Stimulated activated CD4-positive, alpha-beta T cell treated with anti-CD3 and anti-CD28 coated beads, Interleukin-2, amount 100 ng/mL, for 4 hours (primary cell): ENCODE measurements around the gene GAPVD1.
A peak's percentile ranks its signal among the peaks of the same experiment; 100 is the strongest.

Experiments used
- DNase-seq: peaks from one replicate; pipeline ENCODE4 v3.0.0-alpha.2; 2020; ENCODE audit warnings: low read depth

The GAPVD1 gene

DNA sequence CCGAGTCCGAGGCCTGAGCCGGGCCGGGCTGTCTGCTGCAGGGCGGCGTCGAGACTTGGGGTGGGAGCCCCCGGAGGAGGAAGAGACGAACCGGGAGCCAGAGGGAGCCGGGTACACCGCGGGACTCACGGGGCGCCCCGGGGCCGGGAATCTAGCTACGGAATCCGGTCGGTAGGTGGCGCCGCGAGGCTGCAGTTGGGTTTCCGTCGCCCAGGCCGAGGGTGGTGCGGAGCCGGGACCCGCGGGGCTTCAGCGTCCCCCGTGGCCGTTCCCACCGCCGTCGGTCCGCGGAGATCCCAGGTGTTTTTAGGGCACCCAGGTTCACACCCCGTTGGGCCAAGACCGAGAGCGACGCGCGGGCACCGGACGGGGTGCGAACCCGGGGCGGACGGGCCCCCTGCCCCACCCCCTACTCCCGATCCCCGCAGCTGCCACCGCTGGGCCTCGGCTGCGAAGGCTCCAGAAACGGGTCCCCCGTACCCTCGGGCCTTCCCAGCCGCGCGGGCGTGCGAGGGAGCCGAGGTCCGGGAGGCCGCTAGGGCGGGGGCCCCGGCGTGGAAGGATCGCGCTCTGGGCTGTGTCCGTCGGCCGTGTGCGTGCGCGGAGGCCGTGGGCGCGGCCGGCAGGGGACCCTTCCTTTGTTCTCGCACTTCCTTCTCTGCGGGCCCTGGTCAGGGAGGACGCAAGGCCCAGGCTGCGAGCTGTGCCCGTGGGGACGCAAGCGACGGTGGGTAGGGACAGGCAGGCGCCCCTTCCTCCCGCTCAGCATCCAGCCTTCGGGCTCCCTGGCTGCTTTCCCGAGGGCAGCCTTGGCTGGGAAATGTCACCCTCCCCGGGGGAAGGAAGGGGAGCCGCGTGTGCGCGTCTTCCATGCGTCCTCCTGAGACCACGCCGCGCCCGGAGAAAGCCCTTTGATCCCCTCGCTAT is 146.6 kb downstream of the GAPVD1 start:
- peak; percentile 56 for DNase-seq

DNA sequence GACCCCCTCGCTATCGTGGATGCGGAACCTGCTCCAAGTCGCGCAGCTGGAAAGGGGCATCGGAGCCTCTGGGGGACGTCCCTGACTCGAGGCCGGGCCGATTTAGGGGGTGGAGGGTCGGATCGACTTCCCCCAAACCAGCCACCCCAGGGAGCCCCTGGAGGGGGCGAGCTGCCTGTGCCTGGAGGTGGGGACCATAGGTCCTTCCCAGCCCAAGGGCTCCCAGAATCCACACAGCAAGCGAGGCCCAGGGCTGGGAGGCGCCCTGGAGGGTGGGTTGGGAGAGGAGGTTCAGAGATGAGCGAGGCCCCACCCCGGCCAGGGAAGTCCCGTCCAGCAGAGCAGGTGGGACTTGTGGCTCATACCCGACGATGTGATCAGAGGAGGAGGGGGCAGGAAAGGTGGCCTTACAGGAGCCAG is 147.6 kb downstream of the GAPVD1 start:
- DNase-seq = no peak

GRCh38 chr9:125409637-125410521 is 148.3 kb downstream of the GAPVD1 start:
- DNase-seq = no peak

DNA sequence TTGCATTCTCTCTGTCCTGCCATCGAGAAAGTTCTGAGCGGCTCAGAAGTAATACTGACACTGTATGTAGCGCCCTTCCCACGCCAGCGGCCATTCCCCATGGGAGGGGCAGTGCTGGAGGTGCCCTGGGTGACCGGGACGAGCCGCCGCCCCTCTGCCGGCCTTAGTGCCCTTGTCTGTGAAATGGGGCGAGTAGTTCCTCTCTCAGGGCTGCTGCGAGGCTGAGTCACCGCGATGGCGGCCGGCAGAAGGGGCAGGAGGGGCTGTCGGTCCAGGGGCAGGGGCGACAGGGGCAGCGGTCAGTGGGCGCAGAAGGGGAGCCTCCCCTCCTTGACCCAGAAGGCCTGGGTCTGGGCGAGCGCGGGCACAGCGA is 148.9 kb downstream of the GAPVD1 start:
- DNase-seq = no peak

GRCh38 chr9:125411171-125411756 is 149.6 kb downstream of the GAPVD1 start:
- no peak for DNase-seq

DNA sequence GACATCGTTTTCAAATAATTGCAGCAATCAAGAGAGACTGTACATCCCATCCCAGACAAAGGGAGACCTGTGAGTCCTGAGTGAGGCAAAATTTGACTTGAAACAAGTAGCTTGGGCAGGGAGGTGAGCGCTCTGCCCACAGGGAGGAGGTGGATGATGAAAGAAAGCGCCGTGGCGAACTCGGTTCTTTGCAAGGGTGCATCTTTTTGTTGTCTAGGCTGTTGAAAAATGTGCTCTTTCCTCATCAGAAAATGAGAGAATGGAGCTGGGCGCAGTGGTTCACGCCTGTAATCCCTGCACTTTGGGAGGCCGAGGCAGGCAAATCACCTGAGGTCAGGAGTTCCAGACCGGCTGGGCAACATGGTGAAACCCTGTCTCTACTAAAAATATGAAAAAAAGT is 150.5 kb downstream of the GAPVD1 start:
- no peak for DNase-seq

DNA sequence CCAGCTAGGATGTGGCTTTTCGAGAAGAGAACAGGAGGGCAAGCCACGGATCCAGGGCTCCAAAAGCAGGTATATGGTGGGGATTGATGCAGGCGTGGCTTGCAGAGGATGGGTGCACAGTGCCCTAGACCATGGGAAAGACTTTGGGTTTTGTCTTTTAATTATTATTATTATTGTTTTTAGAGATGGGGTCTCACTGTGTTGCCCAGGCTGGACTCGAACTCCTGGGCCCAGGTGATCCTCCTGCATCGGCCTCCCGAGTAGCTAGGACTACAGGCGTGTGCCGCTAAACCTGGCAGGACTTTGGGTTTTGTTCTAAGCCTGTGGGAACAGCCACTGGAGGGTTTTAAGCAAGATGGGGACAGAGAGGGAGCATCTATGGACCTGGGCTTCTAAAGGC is 152.0 kb downstream of the GAPVD1 start:
- DNase-seq = no peak

DNA sequence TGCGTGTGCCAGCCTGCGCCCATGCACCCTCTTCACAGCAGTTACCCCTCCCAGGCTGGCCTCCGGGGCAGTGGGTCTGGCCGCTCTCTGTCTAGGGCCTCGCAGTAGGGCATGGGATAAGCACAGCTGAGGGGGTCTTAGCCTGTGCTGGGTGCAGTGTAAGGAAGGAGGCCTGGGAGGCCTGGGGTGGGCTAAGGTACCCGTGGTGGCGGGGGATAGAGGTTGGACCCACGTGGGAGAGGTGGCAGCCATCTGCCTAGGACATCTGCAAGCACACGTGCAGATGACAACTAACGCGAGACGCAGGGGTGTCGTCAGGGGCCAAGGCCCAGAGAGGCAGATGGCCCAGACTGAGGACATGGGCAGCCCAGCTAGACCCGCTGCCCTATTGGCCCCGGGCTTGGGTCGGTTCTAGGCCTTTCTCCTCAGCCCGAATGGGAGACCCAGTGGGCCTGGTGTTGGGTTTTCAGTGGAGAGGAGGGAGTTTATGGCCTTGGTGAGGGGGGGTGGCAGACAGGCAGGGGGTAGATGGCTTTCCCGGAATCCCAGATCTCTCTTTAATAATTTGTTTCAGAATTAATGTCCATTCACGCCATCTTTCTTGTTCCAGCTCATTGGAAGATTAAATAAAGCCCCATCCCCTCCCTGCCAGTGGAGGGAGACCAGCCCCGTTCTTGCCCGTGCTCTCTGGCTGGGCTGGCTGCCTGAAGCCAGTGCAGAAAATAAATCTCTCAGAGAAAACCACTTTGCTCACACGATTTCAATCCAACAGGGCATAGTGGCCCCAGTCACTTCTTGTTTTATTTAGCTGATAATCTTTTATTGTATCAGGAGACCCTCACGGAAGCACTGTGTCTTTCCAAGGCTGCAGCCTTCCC is 154.2 kb downstream of the GAPVD1 start:
- DNase-seq = no peak

DNA sequence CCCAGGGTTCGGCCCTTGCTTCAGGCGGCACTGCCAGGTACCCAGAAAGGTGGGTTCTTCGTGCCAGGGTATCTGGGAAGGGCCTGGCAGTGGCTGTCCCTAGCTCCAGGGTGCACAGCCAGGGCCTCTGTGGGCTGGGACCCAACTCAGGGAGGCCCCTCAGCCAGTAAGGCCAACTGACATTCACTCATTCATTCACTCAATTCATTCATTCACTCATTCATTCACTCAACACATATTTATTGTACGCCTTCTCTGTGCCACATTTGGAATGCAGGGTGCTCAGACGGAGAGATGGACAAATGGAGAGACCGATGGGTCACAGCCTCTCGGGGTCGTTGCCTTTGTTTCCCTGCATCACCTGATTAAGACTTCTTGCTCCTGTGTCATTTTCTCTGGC is 154.9 kb downstream of the GAPVD1 start:
- DNase-seq = no peak
